ENCODE data around the gene AKAP13. TPM values are rescaled to one million over a fixed set of nuclear protein-coding genes. Genes with fewer than 3 reads are reported as not detected.

AKAP13 gene
- total and polyA plus RNA-seq, 2 donors (not counting 1 experiment from before 2014, with no cell fraction given): 73.8 to 358 TPM

DNA sequence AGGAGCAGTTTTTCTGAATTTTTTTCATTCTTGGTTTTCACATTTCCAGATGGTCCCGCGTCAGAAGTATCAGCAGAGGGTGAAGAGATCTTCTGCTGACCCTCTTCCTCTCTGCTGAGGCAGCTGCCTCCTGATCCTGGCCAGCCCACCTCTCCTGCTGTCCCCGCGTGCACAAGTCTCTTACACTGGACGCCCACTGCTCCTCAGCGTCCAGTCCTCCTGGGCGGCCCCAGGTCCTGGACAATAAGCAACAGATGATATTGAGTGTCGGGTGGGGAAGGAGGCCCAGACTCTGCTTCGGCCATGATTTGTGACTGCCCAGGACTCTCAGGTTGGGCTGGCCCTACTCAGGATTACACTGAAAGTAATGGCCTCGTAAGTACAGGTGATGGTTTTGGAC, 364.2 kb downstream of the AKAP13 start:
- H3K4me3 ChIP-seq (ENCODE audit: control extremely low read depth in 1 of 5, extremely low read depth in 1 of 5, insufficient read depth in 1 of 5, low read depth in 2 of 5, low read length in 4 of 5): no peak overlapping the region
- H4K20me1 ChIP-seq (ENCODE audit: control insufficient read depth, insufficient read depth, low read length, poor library complexity, severe bottlenecking): peaks cover 57% of the 10 kb centered on the region
- ATAC-seq (ENCODE audit: low read depth) (no peak), DNase-seq (no peak)
- no peaks in the 10 kb centered on the region for H3K27me3 ChIP-seq (replicated peaks in 1 of 4; ENCODE audit: control extremely low read depth in 1 of 4, control insufficient read depth in 3 of 4, insufficient read depth in 4 of 4, low read length in 3 of 4)
- no peak overlapping the region for H3K4me2 ChIP-seq (replicated peaks; ENCODE audit: low read depth, low read length, poor library complexity, severe bottlenecking)
- over 99% methylated on average over 8 of the region's 10 CpGs for WGBS (ENCODE audit: insufficient coverage)
- H3K4me1 ChIP-seq (ENCODE audit: control insufficient read depth in 2 of 2, insufficient read depth in 2 of 2, low read length in 2 of 2): no peaks in the 10 kb centered on the region
- H3K27ac ChIP-seq (ENCODE audit: low read length in 2 of 2): no peak overlapping the region
- no peak overlapping the region for H2AFZ ChIP-seq (ENCODE audit: insufficient read depth, low read depth, low read length, poor library complexity, severe bottlenecking)
- POLR2A ChIA-PET: no interaction called here
- no peaks in the 10 kb centered on the region for H3K4me1 Mint-ChIP-seq
- CTCF ChIA-PET: no interaction called here
- H3K27me3 Mint-ChIP-seq: no peaks in the 10 kb centered on the region
- H3K4me3 Mint-ChIP-seq: no peak overlapping the region
- TF ChIP-seq, protein P1, sequence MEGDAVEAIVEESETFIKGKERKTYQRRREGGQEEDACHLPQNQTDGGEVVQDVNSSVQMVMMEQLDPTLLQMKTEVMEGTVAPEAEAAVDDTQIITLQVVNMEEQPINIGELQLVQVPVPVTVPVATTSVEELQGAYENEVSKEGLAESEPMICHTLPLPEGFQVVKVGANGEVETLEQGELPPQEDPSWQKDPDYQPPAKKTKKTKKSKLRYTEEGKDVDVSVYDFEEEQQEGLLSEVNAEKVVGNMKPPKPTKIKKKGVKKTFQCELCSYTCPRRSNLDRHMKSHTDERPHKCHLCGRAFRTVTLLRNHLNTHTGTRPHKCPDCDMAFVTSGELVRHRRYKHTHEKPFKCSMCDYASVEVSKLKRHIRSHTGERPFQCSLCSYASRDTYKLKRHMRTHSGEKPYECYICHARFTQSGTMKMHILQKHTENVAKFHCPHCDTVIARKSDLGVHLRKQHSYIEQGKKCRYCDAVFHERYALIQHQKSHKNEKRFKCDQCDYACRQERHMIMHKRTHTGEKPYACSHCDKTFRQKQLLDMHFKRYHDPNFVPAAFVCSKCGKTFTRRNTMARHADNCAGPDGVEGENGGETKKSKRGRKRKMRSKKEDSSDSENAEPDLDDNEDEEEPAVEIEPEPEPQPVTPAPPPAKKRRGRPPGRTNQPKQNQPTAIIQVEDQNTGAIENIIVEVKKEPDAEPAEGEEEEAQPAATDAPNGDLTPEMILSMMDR (IDR thresholded peaks at IDR 0.05): no peak
- no peak for TF ChIP-seq EZH2 (IDR thresholded peaks at IDR 0.05; ENCODE audit: borderline replicate concordance, insufficient read depth, low read depth, low read length, poor library complexity, severe bottlenecking)
- peaks cover 0 to 92% of the 10 kb centered on the region in 2 experiments for H3K36me3 ChIP-seq (replicated peaks in 1 of 2; ENCODE audit: control extremely low read depth in 1 of 2, control insufficient read depth in 1 of 2, extremely low read depth in 1 of 2, insufficient read depth in 2 of 2, low read length in 1 of 2)
- no peaks in the 10 kb centered on the region for H3K79me2 ChIP-seq (ENCODE audit: control insufficient read depth, insufficient read depth, low read length)
- intact Hi-C loops (cut with micrococcal nuclease): no loop called here
- H3K9me3 ChIP-seq (ENCODE audit: control extremely low read depth in 1 of 3, control insufficient read depth in 2 of 3, insufficient read depth in 1 of 3, low read length in 2 of 3): no peaks in the 10 kb centered on the region
- no peak overlapping the region for H3K9ac ChIP-seq (ENCODE audit: low read length)
- no peaks in the 10 kb centered on the region for H3K9me3 Mint-ChIP-seq (ENCODE audit: insufficient read depth)
- H3K27ac Mint-ChIP-seq: peak overlapping the region; percentile 20

DNA sequence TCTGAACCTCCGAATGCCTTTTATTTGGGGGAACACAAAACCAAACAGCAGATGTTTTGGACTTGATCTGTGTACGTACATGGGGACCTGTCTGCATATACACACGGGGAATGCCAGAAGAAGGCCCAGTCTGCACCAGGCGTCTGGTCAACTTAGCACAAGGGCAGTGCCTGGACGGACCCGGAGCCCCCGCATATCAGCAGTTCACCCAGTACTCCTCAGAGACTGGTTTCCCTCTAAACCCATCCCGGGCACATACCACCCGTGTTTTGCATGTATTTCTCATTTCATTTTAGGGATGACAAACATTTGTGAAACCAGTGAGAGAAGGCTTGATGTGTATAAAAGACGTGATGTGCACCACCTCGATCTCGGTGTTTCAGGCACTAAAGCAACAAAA, 364.6 kb downstream of the AKAP13 start:
- Histone ChIP-seq H3K79me2 (ENCODE audit: control insufficient read depth, insufficient read depth, low read length) (no peaks in the 10 kb centered on the region), H3K4me1 (ENCODE audit: control insufficient read depth in 2 of 2, insufficient read depth in 2 of 2, low read length in 2 of 2) (no peaks in the 10 kb centered on the region), H3K27me3 (replicated peaks in 1 of 4; ENCODE audit: control extremely low read depth in 1 of 4, control insufficient read depth in 3 of 4, insufficient read depth in 4 of 4, low read length in 3 of 4) (no peaks in the 10 kb centered on the region), H3K9me3 (ENCODE audit: control extremely low read depth in 1 of 3, control insufficient read depth in 2 of 3, insufficient read depth in 1 of 3, low read length in 2 of 3) (no peaks in the 10 kb centered on the region), H4K20me1 (ENCODE audit: control insufficient read depth, insufficient read depth, low read length, poor library complexity, severe bottlenecking) (peaks cover 61% of the 10 kb centered on the region), H3K4me3 (ENCODE audit: control extremely low read depth in 1 of 5, extremely low read depth in 1 of 5, insufficient read depth in 1 of 5, low read depth in 2 of 5, low read length in 4 of 5) (no peak overlapping the region), H3K36me3 (replicated peaks in 1 of 2; ENCODE audit: control extremely low read depth in 1 of 2, control insufficient read depth in 1 of 2, extremely low read depth in 1 of 2, insufficient read depth in 2 of 2, low read length in 1 of 2) (peaks cover 0 to 89% of the 10 kb centered on the region in 2 experiments), H3K9ac (ENCODE audit: low read length) (no peak overlapping the region), H2AFZ (ENCODE audit: insufficient read depth, low read depth, low read length, poor library complexity, severe bottlenecking) (no peak overlapping the region), H3K27ac (ENCODE audit: low read length in 2 of 2) (no peak overlapping the region), H3K4me2 (replicated peaks; ENCODE audit: low read depth, low read length, poor library complexity, severe bottlenecking) (no peak overlapping the region)
- no peaks in the 10 kb centered on the region for H3K27me3 Mint-ChIP-seq
- ChIA-PET POLR2A (no interaction called here), CTCF (no interaction called here)
- 97% methylated on average over 7 of the region's 12 CpGs for WGBS (ENCODE audit: insufficient coverage)
- intact Hi-C loops (cut with micrococcal nuclease): no loop called here
- DNase-seq (no peak), ATAC-seq (ENCODE audit: low read depth) (no peak)
- no peaks in the 10 kb centered on the region for H3K4me1 Mint-ChIP-seq
- H3K9me3 Mint-ChIP-seq (ENCODE audit: insufficient read depth): no peaks in the 10 kb centered on the region
- H3K27ac Mint-ChIP-seq: no peak overlapping the region
- TF ChIP-seq EZH2 (IDR thresholded peaks at IDR 0.05; ENCODE audit: borderline replicate concordance, insufficient read depth, low read depth, low read length, poor library complexity, severe bottlenecking): no peak
- TF ChIP-seq, protein P1 (IDR thresholded peaks at IDR 0.05): no peak
- H3K4me3 Mint-ChIP-seq: no peak overlapping the region

Data from B cell (primary cell).